Mucosa of descending colon (tissue), 3 donors: ENCODE results near the gene GPATCH11. TPM values are rescaled to one million over a fixed set of nuclear protein-coding genes. Genes with fewer than 3 reads are reported as not detected.

ENCODE experiments used
- ATAC-seq: fragments of 200-7000 bp; cut with Tn5 transposase; one replicate; pipeline ENCODE4 v1.9.1; 2020; ENCODE audit warnings: mild to moderate bottlenecking, moderate library complexity
- DNase-seq, 3 donors: peaks; one replicate each; pipeline ENCODE4 v3.0.0-alpha.2; 2020
- H3K36me3 ChIP-seq: fragments of 200-600 bp; one replicate; pipeline ENCODE4 v1.8.0; 2021; ENCODE audit warnings: low read depth, mild to moderate bottlenecking
- H3K4me1 ChIP-seq: fragments of 200-600 bp; one replicate; pipeline ENCODE4 v1.8.0; 2021; ENCODE audit warnings: low read depth, mild to moderate bottlenecking
- H3K4me3 ChIP-seq: fragments of 200-600 bp; one replicate; pipeline ENCODE4 v1.8.0; 2021; ENCODE audit warnings: mild to moderate bottlenecking
- H3K9me3 ChIP-seq: fragments of 200-600 bp; one replicate; pipeline ENCODE4 v1.8.0; 2021; ENCODE audit warnings: mild to moderate bottlenecking
- CTCF ChIP-seq: fragments of 200-600 bp; IDR thresholded peaks from one replicate; pipeline ENCODE4 v1.8.0; 2022; ENCODE audit warnings: antibody characterized with exemption, mild to moderate bottlenecking
- intact Hi-C, 2 donors: fragments of 100-400 bp; cut with DNase I in 1 of 2; cut with micrococcal nuclease in 1 of 2; formaldehyde crosslinking; loops; one replicate each; pipeline versions ENCODE4 v1.11.0 to v1.11.1; 2022; cut with DNase I, micrococcal nuclease
- total RNA-seq, 3 donors: library from RNA; stranded (reverse); fragmentation: NEBNext Ultra II Directional in 2 of 3; extraction: Animal tissue kit (Norgen Biotek cat#: 25700) in 2 of 3; gene quantifications; one replicate each; pipeline versions ENCODE4 v1.2.1 to v1.2.4, GENCODE V29; 2021 to 2023
- donor health status: DM: no; HTN: no; CAD: no; lungs with moderate emphysema.
- donor health status: DM: no; HTN: no; CAD: no.
- donor health status: DM: no; HTN: yes; CAD: no.

The GPATCH11 gene
- total RNA-seq, 3 donors from 2014 or later: 5.6 to 7.8 (median 6.4) TPM

GRCh38 chr2:37125416-37125815, 41.1 kb downstream of the GPATCH11 start:
- TF ChIP-seq CTCF: no peak
- ATAC-seq (no peak), DNase-seq (no peak)
- Histone ChIP-seq H3K4me3 (no peak overlapping the region), H3K36me3 (no peaks in the 10 kb centered on the region), H3K4me1 (no peaks in the 10 kb centered on the region), H3K9me3 (no peaks in the 10 kb centered on the region)
- intact Hi-C loops: no loop called here

GRCh38 chr2:37132914-37133313, 48.6 kb downstream of the GPATCH11 start:
- no peak overlapping the region for H3K4me3 ChIP-seq
- DNase-seq (no peak), ATAC-seq (no peak)
- no peaks in the 10 kb centered on the region for H3K9me3 ChIP-seq
- no peak for TF ChIP-seq CTCF
- intact Hi-C loops: no loop called here
- H3K36me3 ChIP-seq: peaks cover 13% of the 10 kb centered on the region
- H3K4me1 ChIP-seq: no peaks in the 10 kb centered on the region

GRCh38 chr2:37142546-37142945, 58.2 kb downstream of the GPATCH11 start:
- no peak for DNase-seq
- no peak for TF ChIP-seq CTCF
- no peak for ATAC-seq
- intact Hi-C loops: no loop called here
- no peak overlapping the region for H3K4me3 ChIP-seq
- H3K9me3 ChIP-seq: no peaks in the 10 kb centered on the region
- H3K4me1 ChIP-seq: no peaks in the 10 kb centered on the region
- no peaks in the 10 kb centered on the region for H3K36me3 ChIP-seq

- no peak for TF ChIP-seq CTCF
- Histone ChIP-seq H3K4me3 (no peak overlapping the region), H3K36me3 (no peaks in the 10 kb centered on the region), H3K4me1 (peaks cover 6% of the 10 kb centered on the region), H3K9me3 (no peaks in the 10 kb centered on the region)
- no peak for DNase-seq
- no peak for ATAC-seq
- intact Hi-C loops: no loop called here
These were observed 59.7 kb downstream of the GPATCH11 start for GRCh38 chr2:37143974-37144373.

- TF ChIP-seq CTCF: no peak
- Histone ChIP-seq H3K36me3 (no peaks in the 10 kb centered on the region), H3K4me1 (peaks cover 19% of the 10 kb centered on the region), H3K9me3 (no peaks in the 10 kb centered on the region), H3K4me3 (no peak overlapping the region)
- intact Hi-C loops: no loop called here
- peak; percentile 86 for ATAC-seq
- no peak for DNase-seq
These were observed 61.7 kb downstream of the GPATCH11 start for GRCh38 chr2:37146062-37146461.

GRCh38 chr2:37148325-37148724, 64.0 kb downstream of the GPATCH11 start:
- no peaks in the 10 kb centered on the region for H3K36me3 ChIP-seq
- DNase-seq (no peak), ATAC-seq (peak; percentile 37)
- H3K9me3 ChIP-seq: no peaks in the 10 kb centered on the region
- H3K4me3 ChIP-seq: no peak overlapping the region
- peaks cover 19% of the 10 kb centered on the region for H3K4me1 ChIP-seq
- intact Hi-C loops: no loop called here
- no peak for TF ChIP-seq CTCF
